CD14-positive monocyte (primary cell): Measurements from ENCODE around the gene CD96. TPM values are rescaled to one million over a fixed set of nuclear protein-coding genes. Genes with fewer than 3 reads are reported as not detected.

ENCODE experiments used
- DNase-seq, 3 donors: peaks; one replicate each; pipeline ENCODE4 v3.0.0-alpha.2; 2011 to 2022
- H2AFZ ChIP-seq: 2 replicates; pipeline ENCODE4 v1.6.0; 2012; ENCODE audit warnings: mild to moderate bottlenecking, low read depth, low read length, inconsistent platforms; ENCODE audit not compliant: insufficient read depth, poor library complexity, severe bottlenecking
- H3K27ac ChIP-seq, 2 donors: 1 replicate in 1 of 2; 2 replicates in 1 of 2; pipeline ENCODE4 v1.5.1; 2012 to 2013; ENCODE audit warnings: low read length in 2 of 2, control low read depth in 1 of 2, inconsistent platforms in 1 of 2, low read depth in 1 of 2, mild to moderate bottlenecking in 1 of 2
- H3K27me3 ChIP-seq, 2 donors: one replicate each; pipeline versions ENCODE4 v1.6.0 to v1.6.1; 2011 to 2013; ENCODE audit warnings: low read length in 2 of 2; ENCODE audit not compliant: control insufficient read depth in 2 of 2, insufficient read depth in 2 of 2
- H3K36me3 ChIP-seq, 2 donors: replicated peaks in 1 of 2; 1 replicate in 1 of 2; 2 replicates in 1 of 2; pipeline versions ENCODE4 v1.5.1 to v1.6.1; 2012 to 2013; ENCODE audit warnings: low read length in 2 of 2, control low read depth in 1 of 2, inconsistent platforms in 1 of 2, mild to moderate bottlenecking in 1 of 2; ENCODE audit not compliant: insufficient read depth in 2 of 2, control insufficient read depth in 1 of 2
- H3K4me1 ChIP-seq, 2 donors: 1 replicate in 1 of 2; 2 replicates in 1 of 2; pipeline versions ENCODE4 v1.5.1 to v1.6.1; 2012 to 2013; ENCODE audit warnings: low read length in 2 of 2, control low read depth in 1 of 2, inconsistent platforms in 1 of 2, mild to moderate bottlenecking in 1 of 2, moderate library complexity in 1 of 2; ENCODE audit not compliant: insufficient read depth in 2 of 2, control insufficient read depth in 1 of 2
- H3K4me2 ChIP-seq: replicated peaks from 2 replicates; pipeline ENCODE3; 2012; ENCODE audit warnings: low read length, moderate library complexity, mild to moderate bottlenecking; ENCODE audit not compliant: poor library complexity, severe bottlenecking; ENCODE audit errors: extremely low read depth
- H3K4me3 ChIP-seq, 3 experiments: fragments of 200-600 bp in 1 of 3; sonication (generic) in 1 of 3; replicated peaks in 1 of 3; 1 replicate in 2 of 3; 2 replicates in 1 of 3; pipeline ENCODE4 v1.5.1; 2011 to 2013; ENCODE audit warnings: low read length in 3 of 3, mild to moderate bottlenecking in 3 of 3, control low read depth in 2 of 3, low read depth in 2 of 3, inconsistent platforms in 1 of 3, moderate library complexity in 1 of 3
- H3K79me2 ChIP-seq: 2 replicates; pipeline ENCODE4 v1.6.0; 2012; ENCODE audit warnings: mild to moderate bottlenecking, control low read depth, inconsistent platforms, low read length, moderate library complexity; ENCODE audit not compliant: insufficient read depth
- H3K9ac ChIP-seq: 2 replicates; pipeline ENCODE4 v1.6.0; 2017; ENCODE audit warnings: low read length, mild to moderate bottlenecking; ENCODE audit not compliant: insufficient read depth, poor library complexity, severe bottlenecking
- H3K9me3 ChIP-seq, 2 donors: replicated peaks in 1 of 2; 1 replicate in 1 of 2; 2 replicates in 1 of 2; pipeline versions ENCODE4 v1.5.1 to v1.6.1; 2012 to 2013; ENCODE audit warnings: low read length in 2 of 2, control low read depth in 1 of 2; ENCODE audit not compliant: control insufficient read depth in 1 of 2, insufficient read depth in 1 of 2
- H4K20me1 ChIP-seq: 2 replicates; pipeline ENCODE4 v1.6.0; 2012; ENCODE audit warnings: mild to moderate bottlenecking, low read length, control low read depth, moderate library complexity; ENCODE audit not compliant: insufficient read depth
- H3K27ac Mint-ChIP-seq, 7 donors: one replicate each; pipeline ENCODE4 v1.8.0; 2020; ENCODE audit warnings: mild to moderate bottlenecking in 7 of 7, mixed read lengths in 7 of 7, moderate library complexity in 6 of 7, inconsistent platforms in 2 of 7
- H3K27me3 Mint-ChIP-seq, 3 donors: one replicate each; pipeline ENCODE4 v1.8.0; 2021 to 2022; ENCODE audit warnings: low read depth in 3 of 3, mild to moderate bottlenecking in 3 of 3, mixed read lengths in 3 of 3, moderate library complexity in 3 of 3, inconsistent platforms in 1 of 3
- H3K36me3 Mint-ChIP-seq, 2 donors: one replicate each; pipeline ENCODE4 v1.8.0; 2020; ENCODE audit warnings: mixed read lengths in 2 of 2, inconsistent platforms in 1 of 2, mild to moderate bottlenecking in 1 of 2
- H3K4me1 Mint-ChIP-seq: one replicate; pipeline ENCODE4 v1.8.0; 2020; ENCODE audit warnings: mild to moderate bottlenecking, mixed read lengths
- H3K4me3 Mint-ChIP-seq, 2 donors: one replicate each; pipeline ENCODE4 v1.8.0; 2020; ENCODE audit warnings: mild to moderate bottlenecking in 2 of 2, mixed read lengths in 2 of 2, moderate library complexity in 1 of 2
- H3K9me3 Mint-ChIP-seq, 7 donors: one replicate each; pipeline ENCODE4 v1.8.0; 2020 to 2022; ENCODE audit warnings: mixed read lengths in 7 of 7, mild to moderate bottlenecking in 6 of 7, moderate library complexity in 6 of 7, inconsistent platforms in 2 of 7
- CTCF ChIP-seq: fragments of 200-600 bp; IDR thresholded peaks from one replicate; pipeline ENCODE4 v1.8.0; 2022; ENCODE audit warnings: antibody characterized with exemption, mild to moderate bottlenecking
- WGBS: methylation state at CpG from one replicate; pipeline ENCODE4 v1.1.5; 2013; ENCODE audit warnings: missing lambda C conversion rate; ENCODE audit not compliant: insufficient coverage; 5-methylcytosine and 5-hydroxymethylcytosine counted together
- intact Hi-C, 2 donors: fragments of 100-400 bp; cut with micrococcal nuclease; formaldehyde crosslinking; loops; one replicate each; pipeline versions ENCODE4 v1.15.0 to v1.15.1; 2023
- polyA plus RNA-seq, 3 donors: library from polyadenylated mRNA; depleted of rRNA in 1 of 3; unstranded in 2 of 3; stranded (reverse) in 1 of 3; fragments of 300-500 nt in 2 of 3; fragments of >200 nt in 1 of 3; fragmentation: Illumina TruSeq in 2 of 3; gene quantifications; 1 replicate in 2 of 3; 2 replicates in 1 of 3; pipeline ENCODE4 v1.2.3, GENCODE V29; 2012 to 2021

The CD96 gene
- polyA plus RNA-seq, 3 donors: 0.05 to 0.97 (median 0.33) TPM

- Histone ChIP-seq H3K36me3 (no peaks in the 10 kb centered on the region), H3K4me3 (no peak overlapping the region), H2AFZ (no peak overlapping the region), H4K20me1 (no peaks in the 10 kb centered on the region), H3K4me1 (no peaks in the 10 kb centered on the region), H3K27me3 (no peaks in the 10 kb centered on the region), H3K79me2 (no peaks in the 10 kb centered on the region), H3K27ac (no peak overlapping the region), H3K9me3 (peaks cover 0 to 2% of the 10 kb centered on the region in 2 donors), H3K9ac (no peak overlapping the region), H3K4me2 (no peak overlapping the region)
- peaks cover 0 to 2% (median 0%) of the 10 kb centered on the region in 7 donors for H3K9me3 Mint-ChIP-seq
- H3K4me3 Mint-ChIP-seq: no peak overlapping the region
- no peaks in the 10 kb centered on the region for H3K27me3 Mint-ChIP-seq
- no peaks in the 10 kb centered on the region for H3K36me3 Mint-ChIP-seq
- intact Hi-C loops: no loop called here
- no peak overlapping the region for H3K27ac Mint-ChIP-seq
- WGBS: no CpG with 5 or more reads among the region's 2 CpGs
- TF ChIP-seq CTCF: no peak
- H3K4me1 Mint-ChIP-seq: peaks cover 8% of the 10 kb centered on the region
- no peak for DNase-seq
Measured at GRCh38 chr3:111581403-111582119, 39.6 kb downstream of the CD96 start.

GRCh38 chr3:111582120-111582474, 40.1 kb downstream of the CD96 start:
- no peak overlapping the region for H3K27ac ChIP-seq
- peaks cover 0 to 3% (median 0%) of the 10 kb centered on the region in 7 donors for H3K9me3 Mint-ChIP-seq
- intact Hi-C loops: no loop called here
- H3K4me2 ChIP-seq: no peak overlapping the region
- no CpG with 5 or more reads among the region's 1 CpG for WGBS
- no peak for DNase-seq
- H2AFZ ChIP-seq: no peak overlapping the region
- H3K79me2 ChIP-seq: no peaks in the 10 kb centered on the region
- no peaks in the 10 kb centered on the region for H3K36me3 Mint-ChIP-seq
- no peaks in the 10 kb centered on the region for H3K36me3 ChIP-seq
- no peak for TF ChIP-seq CTCF
- no peaks in the 10 kb centered on the region for H3K27me3 ChIP-seq
- no peak overlapping the region for H3K4me3 Mint-ChIP-seq
- H3K9ac ChIP-seq: no peak overlapping the region
- no peak overlapping the region for H3K27ac Mint-ChIP-seq
- no peaks in the 10 kb centered on the region for H3K27me3 Mint-ChIP-seq
- H3K4me3 ChIP-seq: no peak overlapping the region
- no peaks in the 10 kb centered on the region for H4K20me1 ChIP-seq
- H3K4me1 ChIP-seq: no peaks in the 10 kb centered on the region
- peaks cover 8% of the 10 kb centered on the region for H3K4me1 Mint-ChIP-seq
- H3K9me3 ChIP-seq: peaks cover 0 to 2% of the 10 kb centered on the region in 2 donors
